Measurements from ENCODE around the gene FSTL5. TPM values are rescaled to one million over a fixed set of nuclear protein-coding genes. Genes with fewer than 3 reads are reported as not detected.

The FSTL5 gene
- total RNA-seq, 1 experiment from 2014 or later = not detected

- Histone ChIP-seq H3K79me1 (ENCODE audit: insufficient read depth, low read depth, low read length, poor library complexity, severe bottlenecking) (no peaks in the 10 kb centered on the region), H2AK5ac (ENCODE audit: insufficient read length, low read length) (no peak overlapping the region), H2BK20ac (ENCODE audit: low read depth, low read length, poor library complexity, severe bottlenecking) (no peak overlapping the region), H4K20me1 (ENCODE audit: control insufficient read depth, insufficient read depth, insufficient read length) (no peaks in the 10 kb centered on the region), H4K91ac (ENCODE audit: insufficient read length, low read depth, low read length) (no peak overlapping the region), H3K23ac (ENCODE audit: insufficient read length, low read depth, low read length) (no peak overlapping the region), H2BK15ac (ENCODE audit: low read depth, low read length) (no peak overlapping the region), H3K9me3 (ENCODE audit: control insufficient read depth, low read depth, low read length) (no peaks in the 10 kb centered on the region), H2AFZ (ENCODE audit: low read length) (no peak overlapping the region), H4K8ac (replicated peaks; ENCODE audit: insufficient read length, low read depth, low read length) (no peak overlapping the region), H2BK120ac (ENCODE audit: low read depth, low read length, poor library complexity, severe bottlenecking) (no peak overlapping the region), H3K56ac (ENCODE audit: insufficient read length, low read depth, low read length) (no peak overlapping the region), H4K5ac (ENCODE audit: insufficient read length, low read depth, low read length) (no peak overlapping the region), H2BK5ac (ENCODE audit: insufficient read length, low read length) (no peak overlapping the region), H2BK12ac (ENCODE audit: insufficient read length, low read depth, low read length) (no peak overlapping the region), H3K4me2 (ENCODE audit: insufficient read depth, insufficient read length, low read length) (no peak overlapping the region), H3T11ph (ENCODE audit: low read length) (no peak overlapping the region), H3K9ac (ENCODE audit: extremely low read depth, insufficient read length, low read length) (no peak overlapping the region), H3K4ac (ENCODE audit: low read depth, low read length) (no peak overlapping the region), H3K27ac (ENCODE audit: insufficient read length, low read depth, low read length) (no peak overlapping the region), H3K4me1 (ENCODE audit: insufficient read depth, low read length) (peaks cover 8% of the 10 kb centered on the region; the same call in 1 of the 2 replicates), H3K14ac (ENCODE audit: insufficient read depth, low read length) (no peak overlapping the region), H3K18ac (ENCODE audit: insufficient read length, low read depth, low read length) (no peak overlapping the region), H3K79me2 (ENCODE audit: insufficient read depth, low read length) (no peaks in the 10 kb centered on the region), H3K23me2 (ENCODE audit: insufficient read length, low read depth, low read length, poor library complexity, severe bottlenecking) (no peaks in the 10 kb centered on the region), H3K27me3 (ENCODE audit: insufficient read depth, low read length) (no peaks in the 10 kb centered on the region)
- peaks cover 4 to 10% of the 10 kb centered on the region in 2 experiments; a peak in 4 of 5 replicates for H3K9me3 Mint-ChIP-seq
- DNase-seq = no peak
- H3K36me3 Mint-ChIP-seq (ENCODE audit: insufficient read depth in 1 of 3, low read depth in 3 of 3) = peaks cover 0 to 10% (median 2%) of the 10 kb centered on the region in 3 experiments; a peak in 3 of 7 replicates
- H3K4me1 Mint-ChIP-seq = peaks cover 32 to 35% of the 10 kb centered on the region in 2 experiments
- H3K27ac Mint-ChIP-seq = no peak overlapping the region
- TF ChIP-seq CTCF (conservative IDR thresholded peaks at IDR 0.05) = no peak
- no CpG with 5 or more reads among the region's 1 CpG for WGBS (ENCODE audit: extremely low coverage, insufficient read length, low lambda C conversion rate)
- no peak overlapping the region for H3K4me3 Mint-ChIP-seq
- no peaks in the 10 kb centered on the region for H3K27me3 Mint-ChIP-seq (ENCODE audit: low read depth)
Observed at GRCh38 chr4:162101337-162101736, 62.5 kb downstream of the FSTL5 start.

Measured in H9 (cell line).